Ectodermal cell (in vitro differentiated cells): Measurements from ENCODE around the gene SP7. TPM values are rescaled to one million over a fixed set of nuclear protein-coding genes. Genes with fewer than 3 reads are reported as not detected.

Experiments
- H3K27ac ChIP-seq: 2 replicates; pipeline ENCODE4 v1.7.0; 2013; ENCODE audit warnings: mild to moderate bottlenecking, low read depth, low read length; ENCODE audit not compliant: insufficient read depth, poor library complexity, severe bottlenecking
- H3K27me3 ChIP-seq: 2 replicates; pipeline ENCODE4 v1.7.0; 2013; ENCODE audit warnings: mild to moderate bottlenecking, low read length; ENCODE audit not compliant: insufficient read depth, control insufficient read depth, poor library complexity, severe bottlenecking
- H3K36me3 ChIP-seq: one replicate; pipeline ENCODE4 v1.7.0; 2013; ENCODE audit warnings: low read length; ENCODE audit not compliant: control insufficient read depth, insufficient read depth
- H3K4me1 ChIP-seq: one replicate; pipeline ENCODE4 v1.7.0; 2013; ENCODE audit warnings: low read length; ENCODE audit not compliant: control insufficient read depth, insufficient read depth
- H3K4me3 ChIP-seq: 2 replicates; pipeline ENCODE4 v1.7.0; 2013; ENCODE audit warnings: low read depth, low read length, control low read depth; ENCODE audit not compliant: insufficient read depth
- H3K9me3 ChIP-seq: 2 replicates; pipeline ENCODE4 v1.7.0; 2013; ENCODE audit warnings: mild to moderate bottlenecking, low read length, moderate library complexity; ENCODE audit not compliant: control insufficient read depth
- WGBS, 2 experiments: methylation state at CpG; one replicate each; pipeline ENCODE4 v1.1.7; 2013; ENCODE audit warnings: missing lambda C conversion rate in 2 of 2; 5-methylcytosine and 5-hydroxymethylcytosine counted together
- polyA plus RNA-seq, 4 experiments: library from polyadenylated mRNA; stranded (reverse); fragments of 50-300 nt; gene quantifications; one replicate each; pipeline ENCODE4 v1.2.3, GENCODE V29; 2013

Gene SP7
- 1.7 TPM for polyA plus RNA-seq (2013, experiment 1 of 4)
- polyA plus RNA-seq (2013, experiment 2 of 4), result 1.7 TPM
- polyA plus RNA-seq (2013, experiment 3 of 4), result 1.3 TPM
- 1.4 TPM for polyA plus RNA-seq (2013, experiment 4 of 4)

- H3K27me3 ChIP-seq, result no peaks in the 10 kb centered on the region
- no peak within 1 kb of the TSS for H3K4me3 ChIP-seq
- H3K36me3 ChIP-seq, result no peaks in the 10 kb centered on the region
- H3K27ac ChIP-seq, result no peak within 1 kb of the TSS
- H3K4me1 ChIP-seq, result peaks cover 44% of the 10 kb centered on the region
- H3K9me3 ChIP-seq, result no peaks in the 10 kb centered on the region
- WGBS, 2 experiments, result 75 to 78% methylated on average over 12 to 14 of the region's 15 CpGs
Observed at GRCh38 chr12:53336181-53336681, at the start of gene SP7. TSS of gene SP7 (minus strand) at chr12:53336354. CDS start at chr12:53335646, 708 bp downstream.

- peak overlapping the region; percentile 5 for H3K4me3 ChIP-seq
- no peak overlapping the region for H3K27ac ChIP-seq
- H3K9me3 ChIP-seq, result no peaks in the 10 kb centered on the region
- H3K27me3 ChIP-seq, result no peaks in the 10 kb centered on the region
- WGBS, 2 experiments, result 96 to 100% methylated on average over 2 of the region's 2 CpGs
- H3K36me3 ChIP-seq, result peaks cover 24% of the 10 kb centered on the region
- peaks cover 36% of the 10 kb centered on the region for H3K4me1 ChIP-seq
Observed at GRCh38 chr12:53383258-53383657, 47.1 kb upstream of the SP7 start.

DNA sequence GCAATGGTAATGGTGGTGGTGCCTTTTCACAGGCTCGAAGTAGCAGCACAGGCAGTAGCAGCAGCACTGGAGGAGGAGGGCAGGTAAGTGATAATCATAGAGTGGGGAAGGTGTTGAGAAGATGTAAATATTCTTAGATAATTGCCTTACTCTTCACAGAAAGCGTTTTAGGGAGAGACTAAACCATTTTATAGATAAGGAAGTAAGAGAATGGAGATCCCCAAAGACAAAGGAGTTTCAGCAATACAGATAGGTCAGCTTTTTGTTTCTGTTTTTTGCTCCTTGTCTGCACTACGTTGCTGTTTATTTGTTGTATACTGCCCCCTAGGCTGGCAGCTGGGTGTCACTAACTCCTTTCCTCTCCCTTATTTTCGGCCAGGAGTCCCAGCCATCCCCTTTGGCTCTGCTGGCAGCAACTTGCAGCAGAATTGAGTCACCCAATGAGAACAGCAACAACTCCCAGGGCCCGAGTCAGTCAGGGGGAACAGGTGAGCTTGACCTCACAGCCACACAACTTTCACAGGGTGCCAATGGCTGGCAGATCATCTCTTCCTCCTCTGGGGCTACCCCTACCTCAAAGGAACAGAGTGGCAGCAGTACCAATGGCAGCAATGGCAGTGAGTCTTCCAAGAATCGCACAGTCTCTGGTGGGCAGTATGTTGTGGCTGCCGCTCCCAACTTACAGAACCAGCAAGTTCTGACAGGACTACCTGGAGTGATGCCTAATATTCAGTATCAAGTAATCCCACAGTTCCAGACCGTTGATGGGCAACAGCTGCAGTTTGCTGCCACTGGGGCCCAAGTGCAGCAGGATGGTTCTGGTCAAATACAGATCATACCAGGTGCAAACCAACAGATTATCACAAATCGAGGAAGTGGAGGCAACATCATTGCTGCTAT lies 45.8 kb upstream of the SP7 start:
- Histone ChIP-seq H3K4me3 (peak overlapping the region; percentile 57), H3K27ac (no peak overlapping the region), H3K27me3 (no peaks in the 10 kb centered on the region), H3K9me3 (no peaks in the 10 kb centered on the region), H3K36me3 (peaks cover 20% of the 10 kb centered on the region), H3K4me1 (peaks cover 36% of the 10 kb centered on the region)
- WGBS, 2 experiments, result 76% methylated on average over 9 of the region's 9 CpGs

GRCh38 chr12:53380794-53381730 lies 44.9 kb upstream of the SP7 start:
- WGBS, 2 experiments, result 10 to 14% methylated on average over 19 to 20 of the region's 21 CpGs
- Histone ChIP-seq H3K36me3 (peaks cover 20% of the 10 kb centered on the region), H3K27me3 (no peaks in the 10 kb centered on the region), H3K9me3 (no peaks in the 10 kb centered on the region), H3K27ac (peak overlapping the region; percentile 88), H3K4me1 (peaks cover 36% of the 10 kb centered on the region), H3K4me3 (peak overlapping the region; percentile 57)

DNA sequence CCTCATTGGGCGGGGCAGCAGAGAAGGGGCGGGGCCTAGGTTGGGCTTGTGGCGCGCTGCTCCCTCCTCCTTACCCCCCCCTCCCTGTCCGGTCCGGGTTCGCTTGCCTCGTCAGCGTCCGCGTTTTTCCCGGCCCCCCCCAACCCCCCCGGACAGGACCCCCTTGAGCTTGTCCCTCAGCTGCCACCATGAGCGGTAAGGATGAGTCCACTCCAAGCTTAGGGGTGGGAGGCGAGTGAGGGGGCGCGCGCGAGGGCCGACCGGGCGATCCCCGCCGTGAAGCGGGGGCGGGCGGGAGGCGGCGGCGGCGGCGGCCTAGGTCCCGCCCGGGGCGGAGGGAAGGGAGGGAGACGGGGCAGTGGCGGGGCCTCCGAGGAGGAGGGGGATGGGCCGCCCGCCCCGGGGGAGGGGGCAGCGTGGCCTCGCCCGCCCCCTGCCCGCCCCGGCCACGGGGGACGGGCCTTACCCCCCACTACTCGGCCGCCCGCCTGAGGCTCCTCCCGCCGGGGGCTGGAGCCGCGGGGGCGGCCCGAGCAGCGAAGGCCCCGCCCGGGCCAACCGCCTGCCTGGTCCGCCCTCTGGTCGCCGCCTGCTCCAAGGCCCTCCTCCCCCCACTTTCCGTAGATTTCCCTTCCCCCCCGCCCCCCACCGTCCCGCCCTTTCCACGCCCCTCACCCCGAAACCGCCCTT lies 44.1 kb upstream of the SP7 start, which contains the start of gene SP1:
Gene SP1 (plus strand): TSS at position 73 of the 690 bp plus-strand sequence. CDS start 116 bp downstream, at position 189.
- Histone ChIP-seq H3K9me3 (no peaks in the 10 kb centered on the region), H3K27me3 (no peaks in the 10 kb centered on the region), H3K4me3 (peak within 1 kb of the TSS; percentile 57), H3K4me1 (peaks cover 36% of the 10 kb centered on the region), H3K36me3 (peaks cover 20% of the 10 kb centered on the region), H3K27ac (peak within 1 kb of the TSS; percentile 97)
- WGBS, 2 experiments, result 0% methylated on average over 59 to 67 of the region's 71 CpGs

- WGBS, 2 experiments, result 0% methylated on average over 29 of the region's 29 CpGs
- H3K4me1 ChIP-seq, result peaks cover 34% of the 10 kb centered on the region
- peak overlapping the region; percentile 97 for H3K27ac ChIP-seq
- H3K4me3 ChIP-seq, result peak overlapping the region; percentile 57
- H3K27me3 ChIP-seq, result no peaks in the 10 kb centered on the region
- H3K9me3 ChIP-seq, result no peaks in the 10 kb centered on the region
- H3K36me3 ChIP-seq, result peaks cover 20% of the 10 kb centered on the region
Observed at GRCh38 chr12:53379389-53380103, 43.4 kb upstream of the SP7 start.

- Histone ChIP-seq H3K36me3 (peaks cover 19% of the 10 kb centered on the region), H3K9me3 (no peaks in the 10 kb centered on the region), H3K27ac (peak overlapping the region; percentile 88), H3K4me1 (peaks cover 32% of the 10 kb centered on the region), H3K27me3 (no peaks in the 10 kb centered on the region), H3K4me3 (peak overlapping the region; percentile 51)
- WGBS, 2 experiments, result 35% methylated on average over 23 of the region's 23 CpGs
Observed at GRCh38 chr12:53378724-53379388, 42.7 kb upstream of the SP7 start.

- peaks cover 29% of the 10 kb centered on the region for H3K4me1 ChIP-seq
- no peak overlapping the region for H3K4me3 ChIP-seq
- no peaks in the 10 kb centered on the region for H3K9me3 ChIP-seq
- 89% methylated on average over 12 of the region's 12 CpGs for WGBS, 2 experiments
- H3K27me3 ChIP-seq, result no peaks in the 10 kb centered on the region
- H3K27ac ChIP-seq, result peak overlapping the region; percentile 88
- H3K36me3 ChIP-seq, result peaks cover 13% of the 10 kb centered on the region
Observed at GRCh38 chr12:53378222-53378621, 42.1 kb upstream of the SP7 start.
